DND-41 (cell line): ENCODE measurements around the gene KLF4.

Experiments
- EZH2 ChIP-seq: IDR thresholded peaks from 3 replicates; pipeline ENCODE4 v1.6.1; 2012; ENCODE audit warnings: borderline replicate concordance, low read depth, mild to moderate bottlenecking, moderate library complexity, low read length, inconsistent platforms; ENCODE audit not compliant: severe bottlenecking
- TF ChIP-seq, protein P1 (sequence below): IDR thresholded peaks from 2 replicates; pipeline ENCODE4 v1.5.1; 2012; ENCODE audit warnings: borderline replicate concordance, low read length, moderate library complexity, mild to moderate bottlenecking; ENCODE audit not compliant: poor library complexity, severe bottlenecking; ENCODE audit errors: extremely low read depth

DNA sequence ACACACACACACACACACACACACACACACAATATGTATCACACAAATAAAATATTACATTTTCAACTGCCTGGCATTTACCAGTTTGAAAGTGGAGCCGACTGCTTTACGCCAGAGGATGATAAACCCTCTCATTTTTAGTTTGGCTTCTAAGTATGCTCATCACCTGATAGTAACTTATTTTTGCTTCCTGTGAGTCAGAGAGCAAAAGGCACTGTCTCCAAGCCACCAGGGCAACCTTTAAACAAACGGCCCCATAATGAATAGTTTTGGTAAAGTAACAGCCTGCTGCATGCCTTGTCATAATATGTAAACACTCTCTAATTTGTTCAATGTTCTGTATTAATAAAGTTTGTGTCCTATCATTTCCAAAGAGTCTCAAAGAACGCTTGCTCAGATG is 26.9 kb downstream of the KLF4 start:
- TF ChIP-seq, protein P1, sequence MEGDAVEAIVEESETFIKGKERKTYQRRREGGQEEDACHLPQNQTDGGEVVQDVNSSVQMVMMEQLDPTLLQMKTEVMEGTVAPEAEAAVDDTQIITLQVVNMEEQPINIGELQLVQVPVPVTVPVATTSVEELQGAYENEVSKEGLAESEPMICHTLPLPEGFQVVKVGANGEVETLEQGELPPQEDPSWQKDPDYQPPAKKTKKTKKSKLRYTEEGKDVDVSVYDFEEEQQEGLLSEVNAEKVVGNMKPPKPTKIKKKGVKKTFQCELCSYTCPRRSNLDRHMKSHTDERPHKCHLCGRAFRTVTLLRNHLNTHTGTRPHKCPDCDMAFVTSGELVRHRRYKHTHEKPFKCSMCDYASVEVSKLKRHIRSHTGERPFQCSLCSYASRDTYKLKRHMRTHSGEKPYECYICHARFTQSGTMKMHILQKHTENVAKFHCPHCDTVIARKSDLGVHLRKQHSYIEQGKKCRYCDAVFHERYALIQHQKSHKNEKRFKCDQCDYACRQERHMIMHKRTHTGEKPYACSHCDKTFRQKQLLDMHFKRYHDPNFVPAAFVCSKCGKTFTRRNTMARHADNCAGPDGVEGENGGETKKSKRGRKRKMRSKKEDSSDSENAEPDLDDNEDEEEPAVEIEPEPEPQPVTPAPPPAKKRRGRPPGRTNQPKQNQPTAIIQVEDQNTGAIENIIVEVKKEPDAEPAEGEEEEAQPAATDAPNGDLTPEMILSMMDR, result no peak
- TF ChIP-seq EZH2, result no peak
